NCI-H1092 (cell line): ENCODE results near the gene DUSP22.

ENCODE experiments used
- DNase-seq: peaks from one replicate; lab custom pipeline; 2025; lab: John Stamatoyannopoulos, UW

The DUSP22 gene

GRCh38 chr6:351867-352289 is 59.6 kb downstream of the DUSP22 start:
- no peak for DNase-seq

GRCh38 chr6:352474-352873 is 60.2 kb downstream of the DUSP22 start:
- no peak for DNase-seq

GRCh38 chr6:352896-353470 is 60.7 kb downstream of the DUSP22 start:
- no peak for DNase-seq

GRCh38 chr6:353642-354614 is 61.6 kb downstream of the DUSP22 start:
- no peak for DNase-seq

GRCh38 chr6:354631-355280 is 62.5 kb downstream of the DUSP22 start:
- no peak for DNase-seq

- DNase-seq = no peak
Observed at GRCh38 chr6:355373-356208, 63.3 kb downstream of the DUSP22 start.

GRCh38 chr6:356828-357251 is 64.6 kb downstream of the DUSP22 start:
- DNase-seq = no peak

GRCh38 chr6:357261-357790 is 65.0 kb downstream of the DUSP22 start:
- DNase-seq = no peak

- DNase-seq = no peak
Observed at GRCh38 chr6:357791-358341, 65.6 kb downstream of the DUSP22 start.

GRCh38 chr6:358432-358831 is 66.1 kb downstream of the DUSP22 start:
- no peak for DNase-seq

- DNase-seq = no peak
Observed at GRCh38 chr6:358847-359246, 66.6 kb downstream of the DUSP22 start.

- DNase-seq = no peak
Observed at GRCh38 chr6:359261-360035, 67.2 kb downstream of the DUSP22 start.

- DNase-seq = no peak
Observed at GRCh38 chr6:360349-360748, 68.1 kb downstream of the DUSP22 start.

- no peak for DNase-seq
Observed at GRCh38 chr6:360764-361373, 68.6 kb downstream of the DUSP22 start.

- DNase-seq = no peak
Observed at GRCh38 chr6:361411-362132, 69.3 kb downstream of the DUSP22 start.

- no peak for DNase-seq
Observed at GRCh38 chr6:362231-362923, 70.1 kb downstream of the DUSP22 start.

- no peak for DNase-seq
Observed at GRCh38 chr6:362924-363249, 70.6 kb downstream of the DUSP22 start.

- DNase-seq = no peak
Observed at GRCh38 chr6:363291-363690, 71.0 kb downstream of the DUSP22 start.

GRCh38 chr6:363909-364308 is 71.6 kb downstream of the DUSP22 start:
- no peak for DNase-seq
